HG02938 (cell line): ENCODE measurements around the gene CYP39A1.

Experiments
- ATAC-seq: cut with Tn5 transposase; IDR thresholded peaks from one replicate; pipeline ENCODE4 v1.9.1; 2021; ENCODE audit warnings: mild to moderate bottlenecking, moderate library complexity; ENCODE audit not compliant: unreplicated experiment

Gene CYP39A1

DNA sequence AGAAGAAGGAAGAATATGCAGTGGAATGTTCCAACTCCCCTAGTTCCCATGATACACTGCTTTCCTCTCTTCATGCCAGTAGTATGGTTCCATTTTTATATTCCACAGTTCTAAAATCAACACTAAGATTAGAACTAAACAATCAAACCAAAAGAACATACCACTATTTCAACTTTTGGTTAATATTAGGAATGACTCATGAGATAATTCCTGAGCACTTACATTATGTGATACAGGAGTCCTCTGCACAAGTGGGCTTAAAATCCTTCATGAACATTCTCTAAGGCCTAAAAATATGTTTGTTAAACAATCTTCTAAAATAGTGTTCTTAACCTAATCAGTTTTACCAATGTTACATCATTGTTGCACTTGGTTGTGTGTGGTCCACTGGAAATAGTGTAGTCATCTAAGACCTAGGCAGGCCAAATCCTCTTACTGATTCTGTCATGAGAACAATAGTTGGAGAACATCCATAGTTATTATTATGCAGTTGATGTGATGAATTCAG lies 131.1 kb downstream of the CYP39A1 start:
- no peak for ATAC-seq

DNA sequence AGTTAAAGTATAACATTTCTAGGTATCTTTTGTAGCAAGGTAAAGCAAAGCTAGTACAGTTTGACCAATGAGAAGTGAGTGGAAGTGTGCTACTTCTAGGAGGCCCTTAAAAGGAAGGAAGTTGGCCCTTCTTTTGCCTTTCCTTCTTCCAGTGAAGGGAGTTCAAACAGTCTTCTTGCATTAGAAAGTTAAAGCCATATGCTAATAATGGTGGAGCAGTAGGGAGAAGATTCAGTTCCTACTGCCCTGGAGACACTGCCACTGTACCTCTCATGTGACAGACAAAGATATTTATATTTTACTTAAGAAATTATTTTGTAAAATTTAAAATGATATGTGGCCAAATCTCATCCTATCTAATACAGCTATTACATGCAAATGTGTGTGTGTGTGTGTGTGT lies 135.4 kb downstream of the CYP39A1 start:
- no peak for ATAC-seq

DNA sequence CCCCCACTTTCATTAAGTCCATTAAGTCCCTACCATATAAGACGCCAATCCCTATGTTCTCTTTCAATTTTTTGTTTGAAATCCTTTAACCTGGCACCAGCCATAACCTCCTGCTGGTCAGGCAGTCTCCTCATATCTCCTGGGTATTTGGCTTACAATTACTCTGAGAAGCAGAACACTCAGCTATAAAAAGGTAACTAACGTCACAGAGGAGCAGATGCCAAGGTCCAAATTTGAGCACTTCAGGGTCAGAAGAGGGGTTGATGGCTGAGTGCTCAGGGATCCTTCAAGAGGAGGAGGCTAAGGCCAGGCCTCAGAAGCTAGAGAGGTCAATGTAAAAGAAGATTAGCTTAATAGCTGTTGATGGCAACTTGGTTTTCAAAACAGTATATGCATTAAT lies 139.1 kb downstream of the CYP39A1 start:
- no peak for ATAC-seq

DNA sequence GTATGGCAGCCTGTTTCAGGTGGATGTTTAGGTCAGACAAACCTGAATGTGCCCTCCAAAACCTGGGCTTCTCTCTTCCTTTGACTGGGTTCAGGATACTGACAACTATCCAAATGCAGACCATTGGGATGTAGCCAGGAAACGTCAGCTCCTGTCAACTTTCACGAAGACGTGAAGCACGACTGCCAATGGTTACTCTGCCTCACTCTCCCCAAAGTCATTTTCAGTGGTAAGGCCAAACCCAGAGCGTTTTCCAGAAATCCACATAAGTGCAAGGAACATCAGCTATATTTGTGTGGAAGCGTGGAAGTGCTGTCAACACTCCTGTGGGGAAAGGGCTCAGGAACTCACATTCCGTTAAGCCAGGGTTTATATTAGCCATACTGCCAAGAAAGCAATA lies 141.3 kb downstream of the CYP39A1 start:
- no peak for ATAC-seq

DNA sequence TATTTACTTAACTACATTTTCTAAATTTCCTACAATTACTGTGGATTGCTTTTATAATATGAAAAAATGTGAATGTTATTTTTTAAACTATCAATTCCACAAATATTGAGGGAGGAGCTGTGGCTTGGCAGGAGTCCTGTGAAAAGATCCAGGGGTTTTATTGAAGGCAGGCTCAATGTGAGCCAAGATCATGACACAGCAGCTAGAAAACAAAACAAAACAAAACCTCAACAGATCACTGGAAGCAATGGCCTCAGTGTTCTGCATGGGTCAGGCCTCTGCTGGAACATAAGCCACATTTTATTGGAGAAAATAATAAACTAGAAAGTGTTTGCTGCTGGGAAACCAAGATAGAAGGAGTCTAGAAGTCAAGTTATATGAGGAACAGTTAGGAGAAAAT lies 142.0 kb downstream of the CYP39A1 start:
- no peak for ATAC-seq

DNA sequence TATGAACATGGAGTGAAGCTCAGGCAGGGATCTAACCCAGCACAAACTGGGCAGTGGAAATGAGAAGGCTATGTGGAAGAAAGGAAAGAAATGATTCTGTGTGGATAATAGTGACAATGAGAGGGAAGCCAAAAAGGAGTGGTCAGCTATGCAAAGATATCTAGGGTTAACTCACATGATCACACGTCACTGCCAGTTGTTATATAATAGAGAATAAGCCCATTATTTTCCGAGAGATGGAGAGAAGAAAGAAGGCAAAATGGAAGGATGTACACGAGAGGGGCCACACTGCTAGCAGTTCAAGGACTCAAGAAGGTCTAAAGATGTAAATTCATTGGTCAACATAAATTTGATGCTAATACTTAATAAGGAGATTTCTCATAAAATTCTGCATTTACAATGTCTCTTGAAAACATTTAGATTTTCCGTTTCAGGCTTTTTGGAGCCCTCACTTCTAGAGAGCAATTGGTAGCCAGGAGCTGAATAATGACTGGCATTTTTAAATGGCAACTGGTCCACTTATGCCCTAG lies 142.6 kb downstream of the CYP39A1 start:
- ATAC-seq, result no peak

DNA sequence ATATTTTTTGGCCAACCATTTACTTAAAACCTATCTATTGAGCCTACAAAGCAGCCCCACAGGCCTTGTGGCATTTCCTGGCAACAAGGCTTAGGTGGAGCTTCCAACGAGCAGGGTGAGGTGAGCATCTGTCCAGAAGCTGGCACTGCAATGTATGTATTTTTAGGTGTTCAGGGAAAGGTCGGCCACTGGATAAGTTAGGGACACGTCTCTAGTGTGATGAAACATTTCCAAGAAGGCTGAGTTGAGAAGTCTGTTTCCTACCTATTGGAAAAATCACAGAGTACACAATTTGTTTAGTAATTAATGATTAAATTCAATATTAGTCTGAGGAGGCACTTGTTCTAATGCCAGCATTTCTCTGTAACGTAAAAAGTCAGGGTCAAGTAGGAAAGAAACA lies 143.6 kb downstream of the CYP39A1 start:
- ATAC-seq, result no peak

DNA sequence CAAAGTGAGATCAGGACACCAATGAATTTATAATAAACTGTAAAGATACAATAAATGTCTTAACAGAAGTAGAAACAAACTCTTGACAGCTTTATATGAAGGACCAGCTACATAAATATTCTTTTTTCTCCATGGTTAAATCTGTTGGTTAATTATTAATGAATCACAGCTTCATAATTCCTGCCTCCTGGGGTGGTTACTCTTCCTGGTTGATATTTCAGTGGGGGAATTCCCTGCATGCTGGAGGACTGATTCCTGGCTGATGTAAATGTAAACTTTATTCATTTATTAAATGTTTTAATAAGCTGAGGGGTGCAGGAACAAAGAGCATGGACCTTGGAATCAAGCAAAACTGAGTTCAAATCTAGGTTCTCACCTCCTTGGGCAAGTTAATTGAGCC lies 145.2 kb downstream of the CYP39A1 start:
- no peak for ATAC-seq

DNA sequence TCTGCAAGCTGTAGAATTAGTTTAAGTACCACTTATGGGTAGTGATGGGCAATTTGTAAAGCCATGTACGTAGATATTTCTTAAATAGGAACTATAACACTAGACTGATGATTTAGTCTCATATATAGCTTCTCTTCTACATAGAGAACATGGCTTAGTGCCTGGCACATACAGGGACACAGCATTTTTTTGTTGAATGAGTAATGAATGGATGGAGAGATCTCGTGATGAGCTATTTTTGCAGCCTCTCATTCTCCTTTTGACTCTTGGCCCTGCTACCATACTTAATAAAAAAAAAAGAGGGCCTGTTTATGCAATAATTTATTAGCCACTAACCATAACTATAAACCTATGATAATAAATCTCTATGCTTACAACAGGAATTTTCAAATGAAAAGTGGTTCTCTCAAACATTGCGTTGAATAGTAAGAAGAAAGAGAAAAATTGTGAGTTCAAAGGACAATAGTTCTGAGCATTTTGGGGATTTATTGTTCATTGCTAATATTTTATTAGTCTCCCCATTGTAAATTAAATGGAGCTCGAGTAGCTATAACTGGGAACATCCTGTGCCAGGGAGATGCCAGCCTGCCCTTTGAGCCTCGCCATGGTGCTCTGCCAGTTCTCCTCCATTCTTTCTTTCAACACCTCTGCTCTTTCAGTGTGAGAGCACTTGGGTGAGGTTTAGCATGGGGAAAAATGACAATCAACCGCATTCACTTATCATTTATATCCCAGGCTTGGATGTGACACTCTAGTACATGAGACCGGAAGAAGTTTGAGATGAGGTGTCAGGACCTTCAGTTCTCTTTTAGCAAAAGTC lies 146.7 kb downstream of the CYP39A1 start:
- no peak for ATAC-seq

DNA sequence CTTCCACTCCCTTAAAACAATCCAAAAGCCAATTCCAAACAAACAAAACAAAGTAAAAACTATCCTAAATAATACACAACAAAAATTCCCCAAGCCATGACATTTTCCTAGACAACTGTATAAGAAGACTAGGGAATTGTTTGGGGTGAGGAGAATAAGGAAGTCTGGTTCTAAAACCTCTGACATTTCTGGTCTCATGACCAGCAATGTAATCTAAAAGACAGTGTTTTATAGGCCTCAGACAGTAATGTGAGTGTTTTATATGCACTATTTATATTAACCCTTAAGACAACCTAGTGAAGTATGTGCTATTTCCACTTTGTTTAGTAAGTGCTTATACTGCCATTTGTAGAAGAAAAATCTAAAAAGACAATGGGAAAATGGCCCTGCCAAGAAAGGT lies 148.4 kb downstream of the CYP39A1 start:
- ATAC-seq, result no peak

DNA sequence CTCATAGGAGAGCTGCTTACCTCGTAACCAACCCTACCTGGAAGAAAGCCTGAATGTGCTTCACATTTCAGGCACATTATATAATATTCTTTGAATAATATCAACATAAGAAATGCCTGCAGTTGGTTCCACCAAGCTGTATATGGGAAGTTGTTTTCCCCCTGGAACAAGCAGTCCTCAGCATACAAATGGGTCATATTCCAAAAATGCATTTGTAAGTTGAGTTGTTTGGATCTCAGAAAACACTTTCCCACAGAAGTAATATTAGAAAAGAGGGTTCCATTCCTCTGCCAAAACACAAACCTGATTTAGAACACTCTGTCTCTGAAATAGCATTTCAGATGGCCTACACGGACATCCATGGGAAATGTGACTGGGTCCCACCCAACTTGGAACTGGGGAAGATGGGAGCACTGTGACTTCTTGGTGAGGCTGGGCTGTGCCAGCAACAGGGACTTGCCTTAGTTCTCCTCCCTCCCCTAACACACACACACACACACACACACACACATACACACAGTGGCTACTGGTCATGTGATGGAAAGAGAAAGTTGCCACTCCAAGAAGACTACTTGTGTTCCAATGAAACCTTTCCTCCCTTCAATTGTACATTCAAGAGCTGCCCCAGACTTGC lies 150.0 kb downstream of the CYP39A1 start:
- ATAC-seq, result no peak

DNA sequence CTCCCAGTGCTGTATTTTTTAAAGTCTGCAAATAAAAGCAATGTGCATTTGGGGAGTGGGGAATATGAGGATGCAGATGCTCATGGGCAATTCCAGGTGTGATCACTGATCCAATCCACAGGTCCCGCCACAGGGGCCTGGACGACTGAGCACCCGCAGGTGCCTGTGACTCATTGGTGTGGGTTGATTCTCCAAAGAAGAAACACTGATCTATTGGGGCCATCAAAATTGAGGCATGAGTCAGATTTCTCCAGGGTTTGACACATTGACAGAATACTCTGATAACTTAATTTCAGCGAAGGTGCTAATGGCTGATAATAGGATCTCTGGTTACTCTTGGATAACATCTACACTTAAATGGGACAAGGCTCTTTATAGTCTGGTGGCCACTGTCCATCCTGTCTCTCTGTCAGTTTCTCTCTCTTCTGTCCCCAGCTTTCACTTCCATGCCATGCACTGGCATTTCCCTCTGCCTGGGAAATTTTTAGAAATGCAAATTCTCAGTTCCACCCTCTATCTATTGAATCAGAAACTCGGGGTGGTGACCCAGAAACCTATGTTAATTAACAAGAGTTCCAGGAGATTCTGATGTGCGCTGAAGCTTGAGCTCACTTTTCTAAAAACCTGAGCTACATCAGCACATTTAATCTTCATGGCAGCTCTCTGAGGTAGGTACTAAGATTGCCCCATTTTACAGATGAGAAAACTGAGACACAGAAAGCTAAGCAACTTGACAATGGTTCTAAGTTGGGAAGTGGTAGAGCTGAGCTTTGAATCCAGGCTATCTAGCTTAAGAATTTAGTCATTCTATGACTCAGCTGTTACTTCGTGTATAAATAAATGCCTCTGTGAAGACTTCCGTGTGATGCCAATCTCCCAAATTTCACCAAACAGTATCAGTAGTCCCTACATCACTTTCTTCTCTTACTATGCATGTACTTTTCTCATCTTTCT lies 151.2 kb downstream of the CYP39A1 start:
- ATAC-seq, result no peak

DNA sequence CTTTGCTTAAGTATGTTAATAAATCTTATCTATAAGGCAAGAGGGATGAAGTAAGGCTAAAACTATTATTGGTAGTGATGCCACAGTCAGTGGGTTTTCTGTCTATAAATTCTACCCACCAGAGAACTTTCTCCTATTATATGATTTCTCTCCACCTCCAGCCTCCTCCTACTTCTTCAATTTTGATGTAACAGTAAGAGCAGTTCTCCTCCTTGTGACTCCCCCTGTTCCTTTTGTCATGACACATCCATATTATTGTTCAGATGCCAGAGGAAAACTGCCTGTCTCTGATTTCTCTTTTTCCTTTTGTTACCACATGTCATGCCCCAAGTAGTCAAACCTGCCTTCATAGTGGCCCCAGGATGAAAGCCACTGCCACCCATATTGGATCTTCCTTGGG lies 152.2 kb downstream of the CYP39A1 start:
- no peak for ATAC-seq
